Activated CD8-positive, alpha-beta T cell treated with anti-CD3 and anti-CD28 coated beads for 36 hours (primary cell): ENCODE measurements around the gene ZNF501. TPM values are rescaled to one million over a fixed set of nuclear protein-coding genes. Genes with fewer than 3 reads are reported as not detected.
A peak's percentile ranks its signal among the peaks of the same experiment; 100 is the strongest.

Experiments
- ATAC-seq: fragments of 200-7000 bp; cut with Tn5 transposase; one replicate; pipeline ENCODE4 v1.10.0; 2021; ENCODE audit warnings: mild to moderate bottlenecking, moderate library complexity
- CTCF ChIA-PET: fragments of 350-600 bp; sonication (Branson Sonifier 250); formaldehyde crosslinking; loops from one replicate; lab custom pipeline; 2021; ENCODE audit warnings: antibody characterized with exemption; lab: Charles Lee
- POLR2A ChIA-PET: fragments of 350-600 bp; sonication (Branson Sonifier 250); formaldehyde crosslinking; loops from one replicate; lab custom pipeline; 2021; ENCODE audit warnings: antibody characterized with exemption; lab: Charles Lee
- DNase-seq: peaks from one replicate; pipeline ENCODE4 v3.0.0-alpha.2; 2020
- H3K27ac Mint-ChIP-seq: one replicate; pipeline ENCODE4 v1.8.0; 2021; ENCODE audit warnings: mild to moderate bottlenecking, mixed read lengths
- H3K27me3 Mint-ChIP-seq: one replicate; pipeline ENCODE4 v1.8.0; 2021; ENCODE audit warnings: mixed read lengths
- H3K36me3 Mint-ChIP-seq: one replicate; pipeline ENCODE4 v1.8.0; 2021; ENCODE audit warnings: low read depth, mixed read lengths
- H3K4me1 Mint-ChIP-seq: one replicate; pipeline ENCODE4 v1.8.0; 2021; ENCODE audit warnings: low read depth, mixed read lengths
- H3K4me3 Mint-ChIP-seq: one replicate; pipeline ENCODE4 v1.8.0; 2021; ENCODE audit warnings: mild to moderate bottlenecking, moderate library complexity, mixed read lengths
- H3K9me3 Mint-ChIP-seq: one replicate; pipeline ENCODE4 v1.8.0; 2021; ENCODE audit warnings: mixed read lengths
- intact Hi-C: fragments of 100-400 bp; cut with micrococcal nuclease; formaldehyde crosslinking; loops from one replicate; pipeline ENCODE4 v1.10.0; 2022
- total RNA-seq, 2 experiments: library from RNA; stranded (reverse); gene quantifications; one replicate each; pipeline ENCODE4 v1.2.3, GENCODE V29; 2021
- TF ChIP-seq, protein P1 (sequence below): fragments of 200-600 bp; IDR thresholded peaks from one replicate; pipeline ENCODE4 v1.8.0; 2022; ENCODE audit warnings: antibody characterized with exemption, mild to moderate bottlenecking

Gene ZNF501
- 1 to 10 TPM; 2.7 to 3.2 TPM for total RNA-seq

- no peaks in the 10 kb centered on the region for H3K27me3 Mint-ChIP-seq
- H3K4me1 Mint-ChIP-seq: peaks cover 16% of the 10 kb centered on the region
- peak within 1 kb of the TSS; percentile 85 for H3K27ac Mint-ChIP-seq
- DNase-seq (peak; percentile 96), ATAC-seq (peak; percentile 99)
- intact Hi-C loops: loop anchor here (1.0 kb wide), 1 partner anchor 17 kb away; the partner anchor contains the start of gene ZNF502
- peak within 1 kb of the TSS; percentile 91 for H3K4me3 Mint-ChIP-seq
- H3K36me3 Mint-ChIP-seq: peaks cover 67% of the 10 kb centered on the region
- POLR2A ChIA-PET: interaction anchor here (0.6 to 1.6 kb wide), 7 partner anchors 10 to 44 kb away, joined by 3 to 8 read pairs (median 4); partner anchors contain the start of genes KIAA1143, KIF15 and ZNF502
- CTCF ChIA-PET: interaction anchor here (1.0 to 1.2 kb wide), 2 partner anchors 18 to 104 kb away, joined by 3 to 9 read pairs; partner anchors contain the start of gene ZNF502
- TF ChIP-seq, protein P1, sequence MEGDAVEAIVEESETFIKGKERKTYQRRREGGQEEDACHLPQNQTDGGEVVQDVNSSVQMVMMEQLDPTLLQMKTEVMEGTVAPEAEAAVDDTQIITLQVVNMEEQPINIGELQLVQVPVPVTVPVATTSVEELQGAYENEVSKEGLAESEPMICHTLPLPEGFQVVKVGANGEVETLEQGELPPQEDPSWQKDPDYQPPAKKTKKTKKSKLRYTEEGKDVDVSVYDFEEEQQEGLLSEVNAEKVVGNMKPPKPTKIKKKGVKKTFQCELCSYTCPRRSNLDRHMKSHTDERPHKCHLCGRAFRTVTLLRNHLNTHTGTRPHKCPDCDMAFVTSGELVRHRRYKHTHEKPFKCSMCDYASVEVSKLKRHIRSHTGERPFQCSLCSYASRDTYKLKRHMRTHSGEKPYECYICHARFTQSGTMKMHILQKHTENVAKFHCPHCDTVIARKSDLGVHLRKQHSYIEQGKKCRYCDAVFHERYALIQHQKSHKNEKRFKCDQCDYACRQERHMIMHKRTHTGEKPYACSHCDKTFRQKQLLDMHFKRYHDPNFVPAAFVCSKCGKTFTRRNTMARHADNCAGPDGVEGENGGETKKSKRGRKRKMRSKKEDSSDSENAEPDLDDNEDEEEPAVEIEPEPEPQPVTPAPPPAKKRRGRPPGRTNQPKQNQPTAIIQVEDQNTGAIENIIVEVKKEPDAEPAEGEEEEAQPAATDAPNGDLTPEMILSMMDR: no peak
- peaks cover 66% of the 10 kb centered on the region for H3K9me3 Mint-ChIP-seq
Measured at GRCh38 chr3:44729384-44729910, at the start of gene ZNF501. TSS of gene ZNF501 (plus strand) at chr3:44729635. CDS start at chr3:44734422, 4,787 bp downstream.

GRCh38 chr3:44680921-44681455 lies 48.4 kb upstream of the ZNF501 start:
- CTCF ChIA-PET: no interaction called here

GRCh38 chr3:44682182-44682896 lies 47.1 kb upstream of the ZNF501 start:
- TF ChIP-seq, protein P1: no peak
- Mint-ChIP-seq H3K36me3 (peaks cover 45% of the 10 kb centered on the region), H3K4me1 (peaks cover 12% of the 10 kb centered on the region)

More at GRCh38 chr3:44680921-44681455, 48.4 kb upstream of the ZNF501 start:
- POLR2A ChIA-PET: no interaction called here
- H3K27me3 Mint-ChIP-seq: no peaks in the 10 kb centered on the region
- H3K4me3 Mint-ChIP-seq: no peak overlapping the region
- H3K9me3 Mint-ChIP-seq: peaks cover 44% of the 10 kb centered on the region
- peaks cover 47% of the 10 kb centered on the region for H3K36me3 Mint-ChIP-seq
- DNase-seq: no peak
- intact Hi-C loops: no loop called here
- no peak for ATAC-seq
- TF ChIP-seq, protein P1: no peak
- H3K4me1 Mint-ChIP-seq: peaks cover 12% of the 10 kb centered on the region
- no peak overlapping the region for H3K27ac Mint-ChIP-seq

GRCh38 chr3:44685128-44685800 lies 44.2 kb upstream of the ZNF501 start:
- Mint-ChIP-seq H3K9me3 (peaks cover 42% of the 10 kb centered on the region), H3K4me3 (peak overlapping the region; percentile 76), H3K36me3 (peaks cover 42% of the 10 kb centered on the region), H3K27ac (peak overlapping the region; percentile 73), H3K27me3 (peaks cover 13% of the 10 kb centered on the region), H3K4me1 (peaks cover 12% of the 10 kb centered on the region)
- ChIA-PET POLR2A (interaction anchor here (0.8 to 1.0 kb wide), 2 partner anchors 44 to 61 kb away, joined by 3 read pairs; partner anchors contain the start of genes ZNF197 and ZNF501), CTCF (no interaction called here)
- TF ChIP-seq, protein P1: no peak
- DNase-seq: peak; percentile 86
- ATAC-seq: peak; percentile 95
- intact Hi-C loops: no loop called here

More at GRCh38 chr3:44682182-44682896, 47.1 kb upstream of the ZNF501 start:
- peaks cover 48% of the 10 kb centered on the region for H3K9me3 Mint-ChIP-seq
- intact Hi-C loops: no loop called here
- peaks cover under 1% of the 10 kb centered on the region for H3K27me3 Mint-ChIP-seq
- ChIA-PET CTCF (interaction anchor here (1.0 kb wide), 1 partner anchor 8 kb away, joined by 3 read pairs; no protein-coding TSS in a partner anchor), POLR2A (no interaction called here)
- no peak overlapping the region for H3K4me3 Mint-ChIP-seq
- ATAC-seq (no peak), DNase-seq (no peak)
- H3K27ac Mint-ChIP-seq: no peak overlapping the region
